Measurements from ENCODE around the gene ZNF648.

GRCh38 chr1:182029379-182030331, 31.9 kb downstream of the ZNF648 start:
- peak in 2 of 3 donors; percentile 48 to 68 for TF ChIP-seq CTCF (IDR thresholded peaks at IDR 0.05)
- TF ChIP-seq POLR2A (IDR thresholded peaks at IDR 0.05) = peak; percentile 79

Data from ovary (tissue), 3 donors.